Stimulated activated memory B cell treated with anti-CD40 and anti-IgM and Interleukin-4, amounts not matched to agents 10 μg/mL and 1 μg/mL and 100 μg/mL, for 72 hours (primary cell): ENCODE measurements around the gene NUBP1.
"Not testable (repeated sequence)": the region's sequence is repeated elsewhere in the genome, so short reads cannot be mapped to it uniquely, and the experiment has no call there.

Experiments
- ATAC-seq: fragments of 150-1000 bp; cut with Tn5 transposase; 2 replicates; pipeline ENCODE4 v1.10.0; 2021
- H3K27ac Mint-ChIP-seq: one replicate; pipeline ENCODE4 v1.8.0; 2022; ENCODE audit warnings: mild to moderate bottlenecking, mixed read lengths
- H3K27me3 Mint-ChIP-seq: one replicate; pipeline ENCODE4 v1.8.0; 2022; ENCODE audit warnings: mixed read lengths
- H3K36me3 Mint-ChIP-seq: one replicate; pipeline ENCODE4 v1.8.0; 2022; ENCODE audit warnings: mixed read lengths
- H3K4me1 Mint-ChIP-seq: one replicate; pipeline ENCODE4 v1.8.0; 2022; ENCODE audit warnings: mixed read lengths
- H3K4me3 Mint-ChIP-seq: one replicate; pipeline ENCODE4 v1.8.0; 2022; ENCODE audit warnings: mild to moderate bottlenecking, moderate library complexity, mixed read lengths
- H3K9me3 Mint-ChIP-seq: one replicate; pipeline ENCODE4 v1.8.0; 2022; ENCODE audit warnings: mixed read lengths

The NUBP1 gene

DNA sequence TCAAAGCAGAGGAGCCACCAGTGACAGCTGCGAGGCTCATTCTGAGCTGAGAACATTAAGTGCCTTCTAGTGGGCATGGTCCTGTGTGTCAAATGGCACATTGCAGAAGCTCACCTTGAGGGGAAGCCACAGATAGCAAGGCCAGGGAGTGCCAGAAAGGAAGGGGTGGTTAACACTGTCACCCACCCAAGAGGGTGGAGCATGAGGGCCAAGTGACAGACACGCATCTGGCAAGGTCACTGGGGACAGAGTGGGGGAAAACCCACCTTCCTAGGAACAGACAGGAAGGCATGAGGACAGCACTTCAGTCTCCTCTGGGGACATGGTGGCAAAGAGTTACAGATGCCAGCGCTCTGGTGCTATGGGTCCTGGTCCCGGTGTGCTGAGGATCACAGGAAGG lies 22.1 kb downstream of the NUBP1 start:
- peak; percentile 98 for ATAC-seq
- H3K27me3 Mint-ChIP-seq = no peaks in the 10 kb centered on the region
- peak overlapping the region; percentile 63 for H3K4me3 Mint-ChIP-seq
- peak overlapping the region; percentile 98 for H3K27ac Mint-ChIP-seq
- H3K4me1 Mint-ChIP-seq = peaks cover 55% of the 10 kb centered on the region
- H3K36me3 Mint-ChIP-seq = peaks cover 84% of the 10 kb centered on the region
- H3K9me3 Mint-ChIP-seq = peaks cover 5% of the 10 kb centered on the region

- Mint-ChIP-seq H3K4me3 (no peak overlapping the region), H3K27ac (peak overlapping the region; percentile 98), H3K9me3 (peaks cover 5% of the 10 kb centered on the region), H3K4me1 (peaks cover 69% of the 10 kb centered on the region), H3K36me3 (peaks cover 84% of the 10 kb centered on the region), H3K27me3 (no peaks in the 10 kb centered on the region)
- ATAC-seq = no peak
Measured at GRCh38 chr16:10767127-10767526, 23.5 kb downstream of the NUBP1 start.

GRCh38 chr16:10769381-10769780 lies 25.7 kb downstream of the NUBP1 start:
- peaks cover 65% of the 10 kb centered on the region for H3K36me3 Mint-ChIP-seq
- H3K27me3 Mint-ChIP-seq = no peaks in the 10 kb centered on the region
- H3K4me1 Mint-ChIP-seq = peaks cover 59% of the 10 kb centered on the region
- no peak overlapping the region for H3K4me3 Mint-ChIP-seq
- ATAC-seq = no peak
- no peak overlapping the region for H3K27ac Mint-ChIP-seq
- no peaks in the 10 kb centered on the region for H3K9me3 Mint-ChIP-seq

DNA sequence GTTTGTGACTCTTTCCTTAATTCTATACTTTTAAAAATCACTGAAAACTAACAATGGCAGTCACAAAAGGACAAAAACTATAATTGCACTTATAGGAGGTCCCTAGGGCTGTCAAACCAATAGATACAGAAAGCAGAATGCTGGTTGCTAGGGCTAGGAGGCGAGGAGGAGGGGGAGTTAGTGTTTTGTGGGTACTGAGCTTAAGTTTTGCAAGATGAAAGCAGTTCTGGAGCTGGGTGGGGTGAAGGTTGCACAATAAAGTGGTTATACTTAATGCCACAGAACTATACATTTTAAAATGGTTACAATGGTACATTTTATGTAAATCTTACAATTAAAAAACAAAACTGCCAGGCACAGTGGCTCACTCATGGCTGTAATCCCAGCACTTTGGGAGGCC lies 27.3 kb downstream of the NUBP1 start:
- Mint-ChIP-seq H3K4me3 (no peak overlapping the region), H3K9me3 (no peaks in the 10 kb centered on the region), H3K27ac (peak overlapping the region; percentile 77), H3K4me1 (peaks cover 63% of the 10 kb centered on the region), H3K27me3 (no peaks in the 10 kb centered on the region), H3K36me3 (peaks cover 55% of the 10 kb centered on the region)
- no peak for ATAC-seq

GRCh38 chr16:10776280-10776679 lies 32.6 kb downstream of the NUBP1 start:
- peak; percentile 78 for ATAC-seq
- peaks cover 12% of the 10 kb centered on the region for H3K36me3 Mint-ChIP-seq
- no peak overlapping the region for H3K4me3 Mint-ChIP-seq
- H3K9me3 Mint-ChIP-seq = no peaks in the 10 kb centered on the region
- peaks cover 73% of the 10 kb centered on the region for H3K4me1 Mint-ChIP-seq
- no peaks in the 10 kb centered on the region for H3K27me3 Mint-ChIP-seq
- H3K27ac Mint-ChIP-seq = peak overlapping the region; percentile 88

- Mint-ChIP-seq H3K4me1 (peaks cover 71% of the 10 kb centered on the region), H3K27ac (peak overlapping the region; percentile 88)
- ATAC-seq, H3K27me3 Mint-ChIP-seq, H3K36me3 Mint-ChIP-seq, H3K9me3 Mint-ChIP-seq, H3K4me3 Mint-ChIP-seq: not testable (repeated sequence)
Measured at GRCh38 chr16:10776923-10777322, 33.3 kb downstream of the NUBP1 start.

GRCh38 chr16:10777356-10777755 lies 33.7 kb downstream of the NUBP1 start:
- no peak for ATAC-seq
- Mint-ChIP-seq H3K9me3 (no peaks in the 10 kb centered on the region), H3K27ac (peak overlapping the region; percentile 88), H3K4me1 (peaks cover 71% of the 10 kb centered on the region), H3K36me3 (peaks cover 1% of the 10 kb centered on the region), H3K4me3 (no peak overlapping the region), H3K27me3 (no peaks in the 10 kb centered on the region)

DNA sequence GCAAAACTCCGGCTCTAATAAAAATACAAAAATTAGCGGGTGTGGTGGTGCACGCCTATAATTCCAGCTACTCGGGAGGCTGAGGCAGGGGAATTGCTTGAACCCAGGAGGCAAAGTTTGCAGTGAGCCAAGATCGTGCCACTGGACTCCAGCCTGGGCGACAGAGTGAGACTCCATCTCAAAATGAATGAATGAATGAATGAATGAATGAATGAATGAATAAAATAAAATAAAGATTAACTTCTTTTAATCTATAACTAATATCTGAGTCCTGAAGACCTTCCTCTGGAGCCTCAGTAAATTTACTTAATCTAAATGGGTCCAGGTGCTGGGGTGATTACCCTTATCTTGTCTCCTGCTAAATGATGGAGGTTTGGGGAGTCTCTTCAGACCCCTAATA lies 36.3 kb downstream of the NUBP1 start:
- not testable (repeated sequence) for ATAC-seq, H3K27me3 Mint-ChIP-seq, H3K9me3 Mint-ChIP-seq, H3K36me3 Mint-ChIP-seq, H3K4me3 Mint-ChIP-seq
- Mint-ChIP-seq H3K4me1 (peaks cover 70% of the 10 kb centered on the region), H3K27ac (peak overlapping the region; percentile 88)

GRCh38 chr16:10780628-10781027 lies 37.0 kb downstream of the NUBP1 start:
- Mint-ChIP-seq H3K9me3 (no peaks in the 10 kb centered on the region), H3K27ac (peak overlapping the region; percentile 77), H3K36me3 (no peaks in the 10 kb centered on the region), H3K4me1 (peaks cover 63% of the 10 kb centered on the region), H3K27me3 (no peaks in the 10 kb centered on the region), H3K4me3 (no peak overlapping the region)
- peak; percentile 49 for ATAC-seq

- Mint-ChIP-seq H3K27ac (peak overlapping the region; percentile 65), H3K9me3 (no peaks in the 10 kb centered on the region), H3K4me3 (no peak overlapping the region), H3K27me3 (no peaks in the 10 kb centered on the region), H3K36me3 (no peaks in the 10 kb centered on the region), H3K4me1 (peaks cover 64% of the 10 kb centered on the region)
- ATAC-seq = no peak
Measured at GRCh38 chr16:10782628-10783027, 39.0 kb downstream of the NUBP1 start.

GRCh38 chr16:10787304-10787703 lies 43.7 kb downstream of the NUBP1 start:
- Mint-ChIP-seq H3K27me3 (no peaks in the 10 kb centered on the region), H3K4me1 (peaks cover 58% of the 10 kb centered on the region), H3K9me3 (no peaks in the 10 kb centered on the region), H3K36me3 (no peaks in the 10 kb centered on the region), H3K4me3 (no peak overlapping the region), H3K27ac (peak overlapping the region; percentile 76)
- peak; percentile 88 for ATAC-seq

DNA sequence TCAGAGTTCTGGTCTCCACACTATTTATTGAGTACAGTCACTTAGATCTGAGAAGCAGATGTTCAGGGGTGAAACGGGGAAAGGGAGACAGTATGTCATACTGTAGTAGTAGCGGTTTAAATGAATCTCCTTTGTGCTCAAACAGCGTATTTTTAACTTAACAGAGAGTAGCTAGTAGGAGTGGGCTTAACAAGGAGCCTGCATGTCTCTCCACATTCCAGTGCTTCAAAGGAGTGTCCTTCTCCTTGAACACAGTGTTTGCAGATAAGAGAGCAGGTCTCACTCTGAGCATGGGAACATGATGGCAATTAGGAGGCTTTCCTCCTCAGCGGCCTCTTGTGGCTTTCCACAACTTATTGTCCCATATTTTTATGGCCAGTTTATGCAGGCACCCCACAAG lies 45.0 kb downstream of the NUBP1 start:
- ATAC-seq, H3K36me3 Mint-ChIP-seq, H3K9me3 Mint-ChIP-seq, H3K4me3 Mint-ChIP-seq, H3K27me3 Mint-ChIP-seq: not testable (repeated sequence)
- H3K4me1 Mint-ChIP-seq = peaks cover 65% of the 10 kb centered on the region
- peak overlapping the region; percentile 76 for H3K27ac Mint-ChIP-seq

GRCh38 chr16:10791048-10791447 lies 47.4 kb downstream of the NUBP1 start:
- H3K27ac Mint-ChIP-seq = peak overlapping the region; percentile 76
- H3K9me3 Mint-ChIP-seq = no peaks in the 10 kb centered on the region
- no peaks in the 10 kb centered on the region for H3K27me3 Mint-ChIP-seq
- H3K36me3 Mint-ChIP-seq = no peaks in the 10 kb centered on the region
- peaks cover 62% of the 10 kb centered on the region for H3K4me1 Mint-ChIP-seq
- peak; percentile 90 for ATAC-seq
- no peak overlapping the region for H3K4me3 Mint-ChIP-seq

GRCh38 chr16:10799736-10800135 lies 56.1 kb downstream of the NUBP1 start:
- H3K9me3 Mint-ChIP-seq = no peaks in the 10 kb centered on the region
- H3K36me3 Mint-ChIP-seq = no peaks in the 10 kb centered on the region
- H3K4me3 Mint-ChIP-seq = no peak overlapping the region
- H3K27ac Mint-ChIP-seq = peak overlapping the region; percentile 61
- no peak for ATAC-seq
- H3K27me3 Mint-ChIP-seq = no peaks in the 10 kb centered on the region
- peaks cover 32% of the 10 kb centered on the region for H3K4me1 Mint-ChIP-seq

- Mint-ChIP-seq H3K27ac (peak overlapping the region; percentile 89), H3K27me3 (no peaks in the 10 kb centered on the region), H3K36me3 (no peaks in the 10 kb centered on the region), H3K9me3 (no peaks in the 10 kb centered on the region), H3K4me3 (no peak overlapping the region), H3K4me1 (peaks cover 66% of the 10 kb centered on the region)
- ATAC-seq = no peak
Measured at GRCh38 chr16:10805334-10805733, 61.7 kb downstream of the NUBP1 start.

- Mint-ChIP-seq H3K27ac (peak overlapping the region; percentile 89), H3K4me3 (peak overlapping the region; percentile 60)
Measured at GRCh38 chr16:10806698-10807097, 63.1 kb downstream of the NUBP1 start.

GRCh38 chr16:10808218-10808617 lies 64.6 kb downstream of the NUBP1 start:
- Mint-ChIP-seq H3K4me1 (peaks cover 90% of the 10 kb centered on the region), H3K27ac (peak overlapping the region; percentile 89)
- ATAC-seq = no peak

More at GRCh38 chr16:10806698-10807097, 63.1 kb downstream of the NUBP1 start:
- Mint-ChIP-seq H3K9me3 (no peaks in the 10 kb centered on the region), H3K36me3 (no peaks in the 10 kb centered on the region), H3K27me3 (no peaks in the 10 kb centered on the region), H3K4me1 (peaks cover 76% of the 10 kb centered on the region)
- peak; percentile 82 for ATAC-seq

More at GRCh38 chr16:10808218-10808617, 64.6 kb downstream of the NUBP1 start:
- no peaks in the 10 kb centered on the region for H3K9me3 Mint-ChIP-seq
- no peak overlapping the region for H3K4me3 Mint-ChIP-seq
- no peaks in the 10 kb centered on the region for H3K27me3 Mint-ChIP-seq
- H3K36me3 Mint-ChIP-seq = no peaks in the 10 kb centered on the region
